HL-60 (cell line): ENCODE data around the gene LRRC7.

Experiments used
- CTCF ChIP-seq: IDR thresholded peaks from one replicate; pipeline ENCODE4 v1.5.1; 2011; ENCODE audit warnings: low read length, control low read depth, inconsistent platforms; ENCODE audit not compliant: insufficient read depth
- POLR2AphosphoS5 ChIP-seq: IDR thresholded peaks from 2 replicates; pipeline ENCODE4 v1.6.1; 2012; ENCODE audit warnings: low read depth
- SPI1 ChIP-seq: IDR thresholded peaks from 2 replicates; pipeline ENCODE4 v1.6.1; 2012; ENCODE audit warnings: low read depth, mild to moderate bottlenecking, borderline replicate concordance

- TF ChIP-seq CTCF (no peak), POLR2AphosphoS5 (no peak), SPI1 (no peak)
These were observed 27.7 kb upstream of the LRRC7 start for GRCh38 chr1:69540052-69540451.
